Esophagus (tissue), 2 donors: ENCODE measurements around the gene DDAH1. TPM values are rescaled to one million over a fixed set of nuclear protein-coding genes. Genes with fewer than 3 reads are reported as not detected.

ENCODE experiments used
- H3K27ac ChIP-seq, 2 donors: one replicate each; pipeline ENCODE4 v1.5.1; 2013; ENCODE audit warnings: low read depth in 2 of 2, mild to moderate bottlenecking in 2 of 2, inconsistent platforms in 1 of 2, low read length in 1 of 2, moderate library complexity in 1 of 2
- H3K27me3 ChIP-seq, 2 donors: one replicate each; pipeline ENCODE4 v1.6.1; 2013; ENCODE audit warnings: low read length in 2 of 2, control low read depth in 1 of 2, mild to moderate bottlenecking in 1 of 2; ENCODE audit not compliant: insufficient read depth in 2 of 2, control insufficient read depth in 1 of 2
- H3K36me3 ChIP-seq, 2 donors: one replicate each; pipeline ENCODE4 v1.6.1; 2013; ENCODE audit warnings: low read length in 1 of 2; ENCODE audit not compliant: control insufficient read depth in 2 of 2, insufficient read depth in 2 of 2
- H3K4me1 ChIP-seq, 2 donors: one replicate each; pipeline ENCODE4 v1.6.1; 2013; ENCODE audit warnings: low read length in 1 of 2; ENCODE audit not compliant: control insufficient read depth in 2 of 2, insufficient read depth in 2 of 2
- H3K4me3 ChIP-seq, 2 donors: one replicate each; pipeline ENCODE4 v1.5.1; 2013; ENCODE audit warnings: low read length in 2 of 2, mild to moderate bottlenecking in 2 of 2, low read depth in 1 of 2, moderate library complexity in 1 of 2
- H3K9me3 ChIP-seq, 2 donors: one replicate each; pipeline ENCODE4 v1.6.1; 2013; ENCODE audit warnings: mild to moderate bottlenecking in 2 of 2, low read depth in 1 of 2, low read length in 1 of 2, moderate library complexity in 1 of 2; ENCODE audit not compliant: control insufficient read depth in 2 of 2, insufficient read depth in 1 of 2
- WGBS, 2 donors: extraction: QIAGEN DNeasy Blood & Tissue Kit; methylation state at CpG; one replicate each; pipeline ENCODE4 v1.1.7; 2013; 5-methylcytosine and 5-hydroxymethylcytosine counted together
- polyA plus RNA-seq, 2 donors: library from polyadenylated mRNA; stranded (reverse); fragments of 200-250 nt; gene quantifications; one replicate each; pipeline ENCODE4 v1.2.3, GENCODE V29; 2013
- donor health status: healthy with polysubstance abuse.
- donor health status: Bipolar disorder and iron deficiency.

DDAH1 gene
- polyA plus RNA-seq, 2 donors, result 5.9 to 6.9 TPM

DNA sequence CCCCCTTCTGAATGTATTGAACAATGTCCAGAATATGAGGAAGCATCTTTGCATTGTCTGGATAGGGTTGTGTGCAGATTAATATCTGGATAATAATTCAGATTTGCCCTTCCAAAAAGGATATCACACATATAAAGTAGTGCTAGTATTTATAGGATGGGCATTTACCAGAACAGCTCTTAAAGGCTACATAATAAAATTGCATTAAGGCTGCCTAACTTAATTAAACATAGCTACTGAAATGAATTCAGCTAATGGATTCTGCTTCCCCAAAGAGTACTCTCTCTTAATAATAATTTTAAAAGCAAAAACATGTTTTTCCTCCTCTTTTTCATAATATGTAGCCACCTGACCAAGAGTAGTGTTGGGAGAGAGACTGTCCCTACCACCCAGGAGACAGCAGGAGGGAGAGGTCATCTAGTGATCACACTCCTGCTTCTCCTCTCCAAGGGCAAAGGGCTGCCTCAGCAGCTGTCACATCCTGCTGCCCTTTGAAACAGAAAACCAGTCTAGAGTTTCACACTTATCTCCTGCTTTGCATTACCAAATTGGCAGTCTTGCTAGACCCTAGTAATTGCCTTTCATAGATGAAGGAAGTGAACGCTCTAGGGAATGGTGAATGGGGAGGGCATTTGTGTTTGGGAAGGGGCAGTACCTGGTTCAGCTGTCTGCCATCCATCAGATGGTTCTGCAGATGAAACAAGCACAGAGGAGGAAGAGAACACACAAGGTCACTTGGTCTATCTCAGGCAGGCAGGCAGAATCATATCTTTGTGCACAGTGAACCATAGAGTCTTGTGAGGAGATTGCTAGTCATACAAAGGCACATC lies 29.3 kb upstream of the DDAH1 start:
- H3K4me1 ChIP-seq, result peaks cover 0 to 2% of the 10 kb centered on the region in 2 donors
- WGBS, 2 donors, result 77% methylated on average over 1 of the region's 1 CpG
- no peaks in the 10 kb centered on the region for H3K36me3 ChIP-seq
- no peaks in the 10 kb centered on the region for H3K27me3 ChIP-seq
- no peaks in the 10 kb centered on the region for H3K9me3 ChIP-seq
- H3K4me3 ChIP-seq, result no peak overlapping the region
- no peak overlapping the region for H3K27ac ChIP-seq

DNA sequence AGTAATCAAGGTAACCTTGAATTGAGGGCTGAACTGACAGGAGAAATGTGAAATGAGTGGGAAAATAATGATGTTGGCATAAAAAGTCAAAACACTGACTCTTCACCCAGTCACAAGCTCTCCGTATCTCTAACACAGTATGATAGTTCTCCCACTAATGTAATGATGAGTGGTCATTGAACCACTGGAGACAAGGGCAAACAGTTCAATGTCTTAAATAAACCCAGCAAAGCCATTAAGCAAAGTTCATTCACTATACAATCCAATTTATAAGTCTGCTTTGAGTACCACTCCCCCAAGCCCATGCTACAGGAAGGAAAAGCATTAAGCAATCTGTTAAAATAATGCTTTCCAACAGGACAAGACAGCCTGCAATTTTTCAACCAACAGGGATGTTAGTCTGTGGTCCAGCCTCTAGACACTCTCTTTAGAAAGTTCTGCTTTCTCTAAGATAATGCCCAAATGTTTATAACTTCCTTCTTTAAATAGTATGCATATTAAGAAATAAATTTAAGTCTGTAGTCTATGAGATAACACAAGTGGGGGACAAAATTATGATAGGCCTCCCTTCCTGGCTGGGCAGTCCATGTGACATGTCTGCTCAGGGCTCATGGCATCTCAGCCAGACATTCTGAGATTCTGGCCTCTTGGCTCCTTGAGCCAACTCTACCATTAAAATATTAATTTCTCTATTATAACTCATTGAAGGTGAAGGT lies 25.5 kb upstream of the DDAH1 start:
- Histone ChIP-seq H3K4me3 (no peak overlapping the region), H3K36me3 (no peaks in the 10 kb centered on the region), H3K27ac (no peak overlapping the region), H3K9me3 (no peaks in the 10 kb centered on the region), H3K4me1 (peaks cover 0 to 1% of the 10 kb centered on the region in 2 donors), H3K27me3 (no peaks in the 10 kb centered on the region)
- WGBS, 2 donors, result 96 to 98% methylated on average over 1 of the region's 1 CpG

DNA sequence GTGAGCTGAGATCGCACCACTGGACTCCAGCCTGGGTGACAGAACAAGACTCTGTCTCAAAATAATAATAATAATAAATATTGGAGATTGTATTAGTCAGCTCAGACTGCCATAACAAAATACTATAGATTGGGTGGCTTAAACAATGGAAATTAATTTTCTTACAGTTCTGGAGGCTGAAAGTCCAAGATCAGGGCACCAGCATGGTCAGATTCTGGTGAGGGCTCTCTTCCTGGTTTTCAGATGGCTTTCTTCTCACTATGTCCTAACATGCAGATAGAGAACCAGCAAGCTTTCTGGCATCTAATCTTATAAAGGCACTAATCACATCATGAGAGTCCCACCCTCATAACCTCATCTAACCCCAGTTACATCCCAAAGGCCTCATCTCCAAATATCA lies 23.2 kb upstream of the DDAH1 start:
- no peaks in the 10 kb centered on the region for H3K4me1 ChIP-seq
- H3K36me3 ChIP-seq, result no peaks in the 10 kb centered on the region
- H3K9me3 ChIP-seq, result no peaks in the 10 kb centered on the region
- no peaks in the 10 kb centered on the region for H3K27me3 ChIP-seq
- WGBS, 2 donors, result 94 to 95% methylated on average over 1 of the region's 1 CpG
- H3K4me3 ChIP-seq, result no peak overlapping the region
- H3K27ac ChIP-seq, result no peak overlapping the region

DNA sequence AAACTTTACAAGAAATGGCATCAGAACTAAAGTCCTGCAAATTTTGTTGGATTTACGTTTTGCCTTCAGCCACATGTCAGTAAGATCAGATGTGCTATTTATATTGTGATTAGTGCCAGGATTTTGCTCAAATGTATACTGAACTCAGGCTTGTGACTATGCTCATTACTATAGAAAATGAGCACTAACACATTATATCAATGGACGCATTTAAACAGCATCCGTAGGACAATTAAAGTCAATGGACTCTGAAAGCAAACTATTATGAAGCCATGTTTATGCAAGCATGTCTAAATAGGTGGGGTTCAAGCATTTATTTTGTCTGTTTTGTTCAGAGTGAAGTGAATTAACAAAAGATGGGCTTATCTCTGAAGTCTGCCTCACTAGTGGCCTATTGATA lies 20.6 kb upstream of the DDAH1 start:
- no peaks in the 10 kb centered on the region for H3K27me3 ChIP-seq
- WGBS, 2 donors, result 89 to 93% methylated on average over 3 of the region's 3 CpGs
- no peak overlapping the region for H3K27ac ChIP-seq
- no peak overlapping the region for H3K4me3 ChIP-seq
- H3K4me1 ChIP-seq, result no peaks in the 10 kb centered on the region
- no peaks in the 10 kb centered on the region for H3K9me3 ChIP-seq
- no peaks in the 10 kb centered on the region for H3K36me3 ChIP-seq

DNA sequence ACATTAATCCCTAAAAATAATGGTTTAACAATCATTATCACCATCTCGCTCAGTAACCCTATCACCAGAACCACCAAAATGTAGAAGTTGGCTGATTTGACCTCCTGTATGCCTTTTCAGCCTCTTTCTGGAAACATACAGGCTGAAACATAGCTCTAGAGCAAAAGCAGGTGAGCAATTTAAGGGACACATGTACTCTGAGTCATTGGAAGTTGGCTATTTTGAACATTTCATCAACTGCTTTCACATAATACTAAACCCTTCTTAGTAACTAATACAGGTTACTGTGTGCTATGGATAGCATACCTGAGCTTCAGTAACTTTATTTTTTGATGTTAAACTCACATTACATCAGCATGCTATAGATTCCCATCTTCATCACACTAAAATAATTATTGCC lies 19.8 kb upstream of the DDAH1 start:
- H3K4me3 ChIP-seq, result no peak overlapping the region
- H3K27me3 ChIP-seq, result no peaks in the 10 kb centered on the region
- WGBS, 2 donors, result 89 to 96% methylated on average over 1 of the region's 1 CpG
- no peaks in the 10 kb centered on the region for H3K36me3 ChIP-seq
- no peaks in the 10 kb centered on the region for H3K9me3 ChIP-seq
- H3K4me1 ChIP-seq, result no peaks in the 10 kb centered on the region
- no peak overlapping the region for H3K27ac ChIP-seq

DNA sequence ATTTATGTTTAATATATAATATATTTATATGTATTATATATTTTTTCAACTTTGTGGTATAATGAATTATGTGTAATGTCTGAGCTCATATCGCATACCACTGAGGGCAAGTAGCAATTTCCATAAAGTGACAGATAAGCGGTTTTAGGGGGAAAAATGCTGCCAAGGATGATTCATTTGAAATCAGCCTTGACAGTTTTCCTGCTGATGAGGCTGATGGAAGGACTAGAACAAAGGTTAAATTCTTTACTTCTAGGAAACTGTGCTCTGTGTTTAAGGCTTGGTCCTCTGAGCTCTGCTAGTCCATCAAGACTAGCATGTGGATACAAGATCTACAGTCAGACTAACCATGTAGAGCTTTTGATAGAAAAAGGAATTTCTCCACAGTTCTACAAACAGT lies 19.3 kb upstream of the DDAH1 start:
- WGBS, 2 donors, result 80 to 87% methylated on average over 2 of the region's 2 CpGs
- Histone ChIP-seq H3K27ac (no peak overlapping the region), H3K4me1 (no peaks in the 10 kb centered on the region), H3K27me3 (no peaks in the 10 kb centered on the region), H3K9me3 (no peaks in the 10 kb centered on the region), H3K4me3 (no peak overlapping the region), H3K36me3 (no peaks in the 10 kb centered on the region)

DNA sequence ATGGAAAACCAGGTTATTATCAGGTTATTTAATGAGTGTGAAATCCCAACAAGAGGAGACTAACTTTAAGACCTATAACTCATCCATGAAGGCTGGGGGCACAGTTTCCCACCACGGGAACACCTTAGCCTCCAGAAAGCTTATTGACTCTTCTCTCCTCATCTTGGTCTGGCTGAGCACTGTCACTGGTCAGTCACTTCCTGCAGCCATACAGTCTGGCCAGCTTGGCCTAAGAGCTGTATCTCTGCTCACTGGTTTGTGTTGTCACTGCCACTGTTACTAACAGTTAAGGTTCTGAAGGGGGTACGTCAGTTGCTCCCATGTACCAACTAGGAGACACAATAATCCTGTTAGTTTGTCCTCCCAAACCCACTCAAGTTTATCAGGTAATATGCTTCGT lies 16.7 kb upstream of the DDAH1 start:
- Histone ChIP-seq H3K36me3 (no peaks in the 10 kb centered on the region), H3K9me3 (no peaks in the 10 kb centered on the region), H3K27me3 (no peaks in the 10 kb centered on the region), H3K4me3 (no peak overlapping the region), H3K27ac (no peak overlapping the region), H3K4me1 (no peaks in the 10 kb centered on the region)
- WGBS, 2 donors, result 93% methylated on average over 3 of the region's 3 CpGs

DNA sequence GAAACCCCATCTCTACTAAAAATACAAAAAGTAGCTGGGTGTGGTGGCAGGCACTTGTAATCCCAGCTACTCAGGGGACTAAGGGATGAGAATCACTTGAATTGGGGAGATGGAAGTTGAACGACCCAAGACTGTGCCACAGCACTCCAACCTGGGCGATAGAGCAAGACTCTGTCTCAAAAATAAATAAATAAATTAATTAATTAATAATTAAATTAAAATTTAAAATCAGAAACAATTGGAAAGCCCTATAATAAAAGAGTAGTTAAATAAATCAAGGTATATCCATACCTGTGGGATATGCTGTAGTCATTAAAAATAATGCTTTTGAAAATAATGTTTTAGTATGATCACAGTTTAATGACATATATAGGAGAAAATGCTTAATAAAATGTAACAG lies 15.6 kb upstream of the DDAH1 start:
- WGBS, 2 donors, result 92 to 95% methylated on average over 2 of the region's 2 CpGs
- H3K27me3 ChIP-seq, result no peaks in the 10 kb centered on the region
- no peaks in the 10 kb centered on the region for H3K9me3 ChIP-seq
- no peak overlapping the region for H3K27ac ChIP-seq
- H3K4me3 ChIP-seq, result no peak overlapping the region
- no peaks in the 10 kb centered on the region for H3K36me3 ChIP-seq
- H3K4me1 ChIP-seq, result no peaks in the 10 kb centered on the region

DNA sequence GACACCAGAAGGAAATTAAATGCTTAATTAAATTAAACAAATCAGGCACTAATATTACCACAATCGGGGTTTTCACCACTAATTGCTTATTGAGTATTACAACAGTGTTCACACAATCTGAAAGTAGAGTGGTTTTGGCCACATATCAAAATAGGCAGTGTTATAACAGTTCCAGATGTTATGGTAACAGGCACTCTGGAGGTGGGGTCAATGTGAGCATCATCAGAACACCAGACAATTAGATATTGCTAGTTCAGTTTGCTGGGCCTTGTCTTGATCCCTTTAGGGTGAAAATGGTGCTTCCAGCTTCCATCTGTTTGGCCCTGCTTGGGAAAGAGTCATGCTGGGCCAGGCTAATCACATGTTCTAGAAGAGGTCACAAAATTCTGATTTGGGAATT lies 14.5 kb upstream of the DDAH1 start:
- H3K36me3 ChIP-seq, result no peaks in the 10 kb centered on the region
- no peak overlapping the region for H3K4me3 ChIP-seq
- H3K27me3 ChIP-seq, result no peaks in the 10 kb centered on the region
- 80 to 86% methylated on average over 1 of the region's 1 CpG for WGBS, 2 donors
- no peak overlapping the region for H3K27ac ChIP-seq
- no peaks in the 10 kb centered on the region for H3K4me1 ChIP-seq
- no peaks in the 10 kb centered on the region for H3K9me3 ChIP-seq

DNA sequence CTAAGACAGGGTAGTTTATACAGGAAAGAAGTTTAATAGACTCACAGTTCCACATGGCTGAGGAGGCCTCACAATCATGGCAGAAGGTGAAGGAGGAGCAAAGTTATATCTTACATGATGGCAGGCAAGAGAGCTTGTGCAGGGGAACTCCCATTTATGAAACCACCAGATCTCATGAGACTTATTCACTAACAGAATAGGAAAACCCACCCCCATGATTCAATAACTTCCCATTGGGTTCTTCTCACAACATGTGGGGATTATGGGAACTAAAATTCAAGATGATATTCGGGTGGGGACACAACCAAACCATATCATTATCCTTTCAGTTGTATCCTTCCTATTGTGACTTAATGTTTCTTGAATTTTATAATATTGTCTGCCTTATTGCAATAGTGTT lies 13.4 kb upstream of the DDAH1 start:
- H3K27me3 ChIP-seq, result no peaks in the 10 kb centered on the region

More for the DNA sequence above, 13.4 kb upstream of the DDAH1 start:
- Histone ChIP-seq H3K4me3 (no peak overlapping the region), H3K36me3 (no peaks in the 10 kb centered on the region), H3K4me1 (no peaks in the 10 kb centered on the region), H3K9me3 (no peaks in the 10 kb centered on the region), H3K27ac (no peak overlapping the region)
- WGBS, 2 donors, result 72 to 78% methylated on average over 1 of the region's 1 CpG
